Measurements from ENCODE around the gene FCAMR. TPM values are rescaled to one million over a fixed set of nuclear protein-coding genes. Genes with fewer than 3 reads are reported as not detected.
A peak's percentile ranks its signal among the peaks of the same experiment; 100 is the strongest.

Gene FCAMR
- total and polyA plus RNA-seq, 2 experiments from 2014 or later: not detected

DNA sequence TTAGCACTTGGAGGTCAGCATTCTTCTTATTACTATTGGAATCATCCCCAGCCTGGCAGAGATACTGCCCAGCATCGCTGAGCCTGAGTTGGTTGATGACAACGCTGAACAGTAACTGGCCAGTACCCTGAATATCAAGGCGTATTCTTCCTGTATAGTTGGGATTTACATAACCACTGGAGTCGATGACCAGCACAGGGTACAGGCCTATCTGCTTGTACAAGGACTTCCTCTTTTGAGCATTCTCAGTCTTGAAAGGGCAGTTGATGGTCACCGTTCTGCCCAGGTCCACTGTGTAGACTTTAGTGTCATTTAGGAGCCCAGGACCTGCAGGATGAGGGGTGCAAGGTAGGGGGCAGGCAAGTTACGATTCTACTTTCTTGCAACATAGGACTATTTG lies 32.8 kb downstream of the FCAMR start:
- H3K9me2 ChIP-seq (ENCODE audit: insufficient read depth): no peaks in the 10 kb centered on the region
- TF ChIP-seq EZH2phosphoT487 (IDR thresholded peaks at IDR 0.05; ENCODE audit: insufficient read depth, low read depth) (no peak), EZH2 (IDR thresholded peaks at IDR 0.05; ENCODE audit: insufficient read depth, poor library complexity, severe bottlenecking) (no peak)
- no peak overlapping the region for H3K4me3 ChIP-seq
- WGBS, 2 experiments (ENCODE audit: low coverage in 1 of 2, low lambda C conversion rate in 2 of 2, missing lambda C conversion rate in 2 of 2): 84 to 87% methylated on average over 6 of the region's 6 CpGs
- H3K27me3 ChIP-seq (replicated peaks; ENCODE audit: insufficient read depth): peaks cover 19% of the 10 kb centered on the region
- no peak overlapping the region for H3K4me2 ChIP-seq (ENCODE audit: unreplicated experiment)
- DNase-seq: no peak
- no peaks in the 10 kb centered on the region for H3K36me3 ChIP-seq (ENCODE audit: low read depth)
- H3K4me1 ChIP-seq (ENCODE audit: insufficient read depth): no peaks in the 10 kb centered on the region
- no peak overlapping the region for H3K27ac ChIP-seq
- no peak overlapping the region for H3K9ac ChIP-seq
- in situ Hi-C loops (cut with MboI): no loop called here
- H3F3A ChIP-seq (ENCODE audit: insufficient read depth): no peaks in the 10 kb centered on the region
- H4K20me1 ChIP-seq (ENCODE audit: insufficient read depth): no peaks in the 10 kb centered on the region
- H3K79me2 ChIP-seq (ENCODE audit: insufficient read depth): no peaks in the 10 kb centered on the region
- no peaks in the 10 kb centered on the region for H3K9me3 ChIP-seq (ENCODE audit: low read depth)
- H2AFZ ChIP-seq: no peak overlapping the region

DNA sequence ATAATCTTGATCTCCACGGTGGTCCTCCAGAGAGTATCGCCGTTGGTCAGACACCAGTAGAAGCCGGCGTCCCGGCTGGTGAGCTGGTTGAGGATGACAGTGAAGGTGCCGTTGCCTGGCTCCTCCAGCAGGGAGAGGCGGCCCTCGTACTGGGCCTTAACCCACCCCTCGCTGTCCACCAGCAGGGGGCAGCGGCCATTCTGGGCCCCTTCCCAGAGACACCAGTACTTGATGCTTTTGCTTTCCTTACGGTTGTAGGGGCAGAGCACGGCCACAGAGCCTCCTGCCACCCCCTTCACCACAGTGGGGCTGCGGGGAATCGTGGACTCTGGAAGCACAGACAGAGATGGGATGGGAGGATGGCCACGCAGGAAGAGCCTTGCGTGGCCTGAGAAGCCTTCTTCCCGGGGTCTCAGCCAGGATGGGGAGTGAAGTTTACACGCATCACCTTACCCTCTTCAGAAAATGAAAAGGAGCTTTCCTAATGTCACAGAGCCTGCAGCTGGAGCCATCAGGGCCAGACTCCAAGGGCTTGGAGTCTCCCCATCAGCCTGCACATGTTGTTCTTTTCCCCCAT lies 34.7 kb downstream of the FCAMR start:
- Histone ChIP-seq H3K27me3 (replicated peaks; ENCODE audit: insufficient read depth) (peaks cover 5% of the 10 kb centered on the region; the same call in 1 of the 2 replicates), H3K4me3 (no peak overlapping the region), H3F3A (ENCODE audit: insufficient read depth) (no peaks in the 10 kb centered on the region), H4K20me1 (ENCODE audit: insufficient read depth) (no peaks in the 10 kb centered on the region), H3K36me3 (ENCODE audit: low read depth) (no peaks in the 10 kb centered on the region), H3K4me1 (ENCODE audit: insufficient read depth) (no peaks in the 10 kb centered on the region), H3K9me2 (ENCODE audit: insufficient read depth) (no peaks in the 10 kb centered on the region), H3K9me3 (ENCODE audit: low read depth) (no peaks in the 10 kb centered on the region), H3K27ac (no peak overlapping the region), H2AFZ (no peak overlapping the region), H3K79me2 (ENCODE audit: insufficient read depth) (no peaks in the 10 kb centered on the region), H3K4me2 (ENCODE audit: unreplicated experiment) (no peak overlapping the region), H3K9ac (no peak overlapping the region)
- WGBS, 2 experiments (ENCODE audit: low coverage in 1 of 2, low lambda C conversion rate in 2 of 2, missing lambda C conversion rate in 2 of 2): 62 to 65% methylated on average over 16 to 19 of the region's 19 CpGs
- in situ Hi-C loops (cut with MboI): no loop called here
- TF ChIP-seq EZH2 (IDR thresholded peaks at IDR 0.05; ENCODE audit: insufficient read depth, poor library complexity, severe bottlenecking): no peak
- no peak for TF ChIP-seq EZH2phosphoT487 (IDR thresholded peaks at IDR 0.05; ENCODE audit: insufficient read depth, low read depth)
- DNase-seq: peak; percentile 44

DNA sequence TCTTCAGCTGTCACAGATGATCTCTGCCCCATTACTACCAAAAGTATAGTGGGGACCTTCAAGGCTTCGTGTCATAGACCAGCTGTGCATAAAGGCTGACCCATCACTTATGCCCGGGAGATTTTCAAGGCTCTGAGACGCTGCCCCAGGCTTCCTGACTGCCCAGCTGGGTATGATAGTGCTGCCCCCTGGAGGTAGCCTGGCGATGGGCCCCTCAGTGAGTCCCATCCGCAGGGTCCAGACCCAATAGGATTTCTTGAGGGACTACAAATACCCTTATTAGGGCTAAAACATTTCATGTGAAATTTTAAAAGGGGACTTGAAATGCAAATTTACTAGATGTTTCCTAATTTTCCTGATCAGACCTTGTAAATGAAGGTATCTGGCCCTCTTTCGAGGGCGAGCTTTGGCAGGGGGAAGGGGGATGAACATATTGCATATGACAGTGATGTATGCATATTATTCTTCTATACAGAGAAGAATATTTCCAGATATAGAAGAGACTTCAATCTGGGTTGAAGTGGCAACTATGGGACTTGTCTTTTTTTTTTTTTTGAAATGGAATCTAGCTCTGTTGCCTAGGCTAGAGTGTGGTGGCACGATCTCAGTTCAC lies 36.8 kb downstream of the FCAMR start:
- TF ChIP-seq EZH2 (IDR thresholded peaks at IDR 0.05; ENCODE audit: insufficient read depth, poor library complexity, severe bottlenecking) (no peak), EZH2phosphoT487 (IDR thresholded peaks at IDR 0.05; ENCODE audit: insufficient read depth, low read depth) (no peak)
- in situ Hi-C loops (cut with MboI): no loop called here
- no peaks in the 10 kb centered on the region for H3K36me3 ChIP-seq (ENCODE audit: low read depth)
- H3K9me2 ChIP-seq (ENCODE audit: insufficient read depth): no peaks in the 10 kb centered on the region
- no peaks in the 10 kb centered on the region for H3K79me2 ChIP-seq (ENCODE audit: insufficient read depth)
- H3K27ac ChIP-seq: no peak overlapping the region
- 75 to 76% methylated on average over 8 of the region's 8 CpGs for WGBS, 2 experiments (ENCODE audit: low coverage in 1 of 2, low lambda C conversion rate in 2 of 2, missing lambda C conversion rate in 2 of 2)
- H3K4me1 ChIP-seq (ENCODE audit: insufficient read depth): no peaks in the 10 kb centered on the region
- no peak overlapping the region for H3K4me3 ChIP-seq
- no peak overlapping the region for H3K4me2 ChIP-seq (ENCODE audit: unreplicated experiment)
- no peak overlapping the region for H3K9ac ChIP-seq
- no peaks in the 10 kb centered on the region for H3F3A ChIP-seq (ENCODE audit: insufficient read depth)
- DNase-seq: peak; percentile 33
- no peak overlapping the region for H2AFZ ChIP-seq
- no peaks in the 10 kb centered on the region for H4K20me1 ChIP-seq (ENCODE audit: insufficient read depth)
- 0 out of 2 replicates have a peak, but pooled peaks cover 5% of the 10 kb centered on the region for H3K27me3 ChIP-seq (replicated peaks; ENCODE audit: insufficient read depth)
- H3K9me3 ChIP-seq (ENCODE audit: low read depth): no peaks in the 10 kb centered on the region

DNA sequence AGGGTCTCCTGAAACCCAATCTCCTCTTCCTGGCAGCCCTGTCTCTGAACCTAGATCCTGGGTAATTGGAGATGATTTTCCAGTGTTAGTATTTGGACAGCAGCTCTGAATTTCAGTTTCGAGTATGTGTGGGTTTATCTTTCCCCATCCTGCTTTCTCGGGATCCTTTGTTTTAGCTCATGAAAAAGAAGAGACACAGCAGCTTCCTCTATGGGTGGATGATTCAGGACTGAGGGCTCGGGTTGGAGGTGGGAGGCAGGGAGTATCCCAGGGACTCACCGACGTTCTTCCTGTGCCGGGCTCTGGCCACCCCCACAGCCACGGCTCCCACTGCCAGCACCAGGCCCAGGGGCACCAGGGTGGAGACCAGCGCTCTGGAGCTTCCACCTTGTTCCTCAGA lies 38.1 kb downstream of the FCAMR start:
- Histone ChIP-seq H2AFZ (no peak overlapping the region), H3K4me1 (ENCODE audit: insufficient read depth) (no peaks in the 10 kb centered on the region), H3K4me2 (ENCODE audit: unreplicated experiment) (no peak overlapping the region), H3K79me2 (ENCODE audit: insufficient read depth) (no peaks in the 10 kb centered on the region), H3K27me3 (replicated peaks; ENCODE audit: insufficient read depth) (0 out of 2 replicates have a peak, but pooled peaks cover 5% of the 10 kb centered on the region), H4K20me1 (ENCODE audit: insufficient read depth) (no peaks in the 10 kb centered on the region), H3K36me3 (ENCODE audit: low read depth) (no peaks in the 10 kb centered on the region), H3K9me2 (ENCODE audit: insufficient read depth) (no peaks in the 10 kb centered on the region), H3F3A (ENCODE audit: insufficient read depth) (no peaks in the 10 kb centered on the region), H3K9me3 (ENCODE audit: low read depth) (no peaks in the 10 kb centered on the region), H3K9ac (no peak overlapping the region), H3K27ac (no peak overlapping the region), H3K4me3 (no peak overlapping the region)
- in situ Hi-C loops (cut with MboI): no loop called here
- DNase-seq: no peak
- TF ChIP-seq EZH2 (IDR thresholded peaks at IDR 0.05; ENCODE audit: insufficient read depth, poor library complexity, severe bottlenecking) (no peak), EZH2phosphoT487 (IDR thresholded peaks at IDR 0.05; ENCODE audit: insufficient read depth, low read depth) (no peak)
- WGBS, 2 experiments (ENCODE audit: low coverage in 1 of 2, low lambda C conversion rate in 2 of 2, missing lambda C conversion rate in 2 of 2): 64% methylated on average over 8 of the region's 8 CpGs

All from GM23248 (cell line).